Measurements from ENCODE around the gene KITLG. TPM values are rescaled to one million over a fixed set of nuclear protein-coding genes. Genes with fewer than 3 reads are reported as not detected.

The KITLG gene
- 9.0 and 11.8 TPM in 2 replicates for total RNA-seq

GRCh38 chr12:88580051-88580871 lies at the start of gene KITLG:
KITLG (minus strand) TSS chr12:88580471; CDS start chr12:88580278, 193 bp downstream.

Measured in airway epithelial cell (primary cell).